Measurements from ENCODE around the gene NSD1. TPM values are rescaled to one million over a fixed set of nuclear protein-coding genes. Genes with fewer than 3 reads are reported as not detected.
"Not testable (repeated sequence)": the region's sequence is repeated elsewhere in the genome, so short reads cannot be mapped to it uniquely, and the experiment has no call there.

Gene NSD1
- total RNA-seq, 1 experiment from 2014 or later, result 43.4 TPM

DNA sequence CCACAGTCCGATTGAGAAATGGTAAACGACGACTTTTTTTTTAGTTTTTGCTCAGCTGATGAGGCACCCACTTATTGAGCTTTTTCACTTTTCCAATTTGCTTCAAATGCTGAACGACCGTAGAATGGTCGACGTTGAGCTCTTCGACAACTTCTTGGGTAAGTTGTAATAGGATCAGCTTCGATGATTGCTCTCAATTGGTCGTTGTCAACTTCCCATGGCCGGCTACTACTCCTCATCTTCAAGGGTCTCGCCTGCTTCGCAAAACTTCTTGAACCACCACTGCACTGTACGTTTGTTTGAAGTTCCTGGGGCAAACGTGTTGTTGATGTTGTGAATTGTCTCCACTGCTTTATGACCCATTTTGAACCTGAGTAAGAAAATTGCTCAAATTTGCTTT lies 35.7 kb downstream of the NSD1 start:
- Histone ChIP-seq H3K27me3 (ENCODE audit: control insufficient read depth, insufficient read depth, low read length) (no peaks in the 10 kb centered on the region), H3K36me3 (replicated peaks; ENCODE audit: control insufficient read depth, insufficient read depth, low read length) (no peaks in the 10 kb centered on the region; the same call in 1 of the 2 replicates), H3K4me3 (ENCODE audit: insufficient read depth, low read depth, low read length) (no peak overlapping the region)
- no peak for DNase-seq

DNA sequence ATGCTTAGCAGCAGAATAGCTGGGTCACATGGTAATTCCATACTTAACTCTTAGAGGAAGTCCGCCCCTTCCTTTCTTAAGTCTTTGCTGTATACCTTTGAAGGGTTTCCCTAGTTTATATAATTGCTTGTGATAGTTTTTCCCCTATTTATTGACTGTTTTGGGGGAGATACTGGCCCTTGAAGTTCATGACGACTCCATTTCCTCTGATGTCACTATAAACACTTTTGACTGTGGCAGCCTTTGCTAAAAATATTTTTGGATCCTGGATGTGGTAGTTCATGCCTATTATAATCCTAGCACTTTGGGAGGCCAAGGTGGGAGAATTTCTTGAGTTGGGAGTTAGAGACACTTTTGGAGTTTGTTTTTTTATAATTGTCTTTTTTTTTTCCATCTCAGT lies 38.4 kb downstream of the NSD1 start:
- Histone ChIP-seq H3K36me3 (replicated peaks; ENCODE audit: control insufficient read depth, insufficient read depth, low read length) (no peaks in the 10 kb centered on the region; the same call in 1 of the 2 replicates), H3K27me3 (ENCODE audit: control insufficient read depth, insufficient read depth, low read length) (no peaks in the 10 kb centered on the region), H3K4me3 (ENCODE audit: insufficient read depth, low read depth, low read length) (no peak overlapping the region)
- DNase-seq, result no peak

DNA sequence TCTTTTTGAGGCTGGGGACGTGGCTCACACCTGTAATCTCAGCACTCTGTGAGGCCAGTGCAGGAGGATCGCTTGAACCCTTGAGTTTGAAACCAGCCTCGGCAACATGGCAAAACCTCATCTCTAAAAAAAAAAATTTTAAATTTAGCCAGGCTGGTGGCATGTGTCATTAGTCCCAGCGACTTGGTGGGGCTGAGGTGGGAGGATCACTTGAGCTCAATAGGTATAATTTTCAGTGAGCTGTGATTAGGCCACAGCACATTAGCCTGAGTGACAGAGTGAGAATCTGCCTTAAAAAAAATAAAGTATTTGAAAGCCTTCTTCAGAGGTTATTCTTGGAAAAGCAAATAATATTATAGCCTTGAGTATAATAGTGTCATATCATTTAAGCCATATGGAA lies 41.8 kb downstream of the NSD1 start:
- no peaks in the 10 kb centered on the region; the same call in 1 of the 2 replicates for H3K36me3 ChIP-seq (replicated peaks; ENCODE audit: control insufficient read depth, insufficient read depth, low read length)
- DNase-seq, result no peak
- no peaks in the 10 kb centered on the region for H3K27me3 ChIP-seq (ENCODE audit: control insufficient read depth, insufficient read depth, low read length)
- H3K4me3 ChIP-seq (ENCODE audit: insufficient read depth, low read depth, low read length), result no peak overlapping the region

DNA sequence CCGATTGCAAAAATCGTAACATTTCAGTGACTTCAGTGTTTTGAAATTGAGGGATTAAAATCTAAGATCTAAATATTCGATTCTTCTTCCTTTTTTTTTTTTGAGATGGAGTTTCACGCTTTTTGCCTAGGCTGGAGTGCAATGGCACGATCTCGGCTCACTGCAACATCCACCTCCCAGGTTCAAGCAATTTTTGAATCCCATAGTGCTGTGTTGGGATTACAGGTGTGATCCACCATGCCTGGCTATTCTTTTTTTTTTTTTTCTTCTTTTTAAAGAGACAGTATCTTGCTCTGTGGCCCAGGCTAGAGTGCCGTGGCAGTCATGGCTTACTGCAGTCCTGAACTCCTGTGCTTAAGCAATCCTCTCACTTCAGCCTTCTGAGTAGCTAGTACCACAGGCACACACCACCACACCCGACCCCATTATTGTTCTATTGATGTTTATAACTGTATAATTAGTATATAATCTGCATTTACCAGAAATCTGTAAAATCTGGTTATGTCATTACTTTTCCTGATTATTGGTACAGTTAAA lies 42.7 kb downstream of the NSD1 start:
- no peak for DNase-seq
- H3K36me3 ChIP-seq (replicated peaks; ENCODE audit: control insufficient read depth, insufficient read depth, low read length), result no peaks in the 10 kb centered on the region; the same call in 1 of the 2 replicates
- H3K27me3 ChIP-seq (ENCODE audit: control insufficient read depth, insufficient read depth, low read length), result no peaks in the 10 kb centered on the region
- no peak overlapping the region for H3K4me3 ChIP-seq (ENCODE audit: insufficient read depth, low read depth, low read length)

DNA sequence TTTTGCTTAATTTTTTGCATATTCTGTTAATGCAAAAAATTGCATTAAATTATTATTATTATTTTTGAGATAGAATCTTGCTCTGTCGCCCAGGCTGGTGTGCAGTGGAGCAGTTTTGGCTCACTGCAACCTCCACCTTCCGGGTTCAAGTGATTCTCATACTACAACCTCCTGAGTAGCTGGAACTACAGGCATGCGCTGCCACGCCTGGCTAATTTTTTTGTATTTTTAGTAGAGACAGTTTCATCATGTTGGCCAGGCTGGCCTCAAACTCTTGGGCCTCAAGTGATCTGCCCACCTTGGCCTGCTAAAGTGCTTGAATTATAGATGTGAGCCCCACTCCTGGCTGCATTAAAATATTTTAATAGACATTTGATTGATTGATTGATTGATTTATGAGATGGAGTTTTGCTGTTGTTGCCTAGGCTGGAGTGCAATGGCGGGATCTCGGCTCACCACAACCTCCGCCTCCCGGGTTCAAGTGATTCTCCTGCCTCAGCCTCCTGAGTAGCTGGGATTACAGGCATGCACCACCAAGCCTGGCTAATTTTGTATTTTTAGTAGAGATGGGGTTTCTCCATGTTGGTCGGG lies 44.4 kb downstream of the NSD1 start:
- not testable (repeated sequence) for H3K4me3 ChIP-seq (ENCODE audit: insufficient read depth, low read depth, low read length); H3K27me3 ChIP-seq (ENCODE audit: control insufficient read depth, insufficient read depth, low read length); H3K36me3 ChIP-seq (replicated peaks; ENCODE audit: control insufficient read depth, insufficient read depth, low read length); DNase-seq

DNA sequence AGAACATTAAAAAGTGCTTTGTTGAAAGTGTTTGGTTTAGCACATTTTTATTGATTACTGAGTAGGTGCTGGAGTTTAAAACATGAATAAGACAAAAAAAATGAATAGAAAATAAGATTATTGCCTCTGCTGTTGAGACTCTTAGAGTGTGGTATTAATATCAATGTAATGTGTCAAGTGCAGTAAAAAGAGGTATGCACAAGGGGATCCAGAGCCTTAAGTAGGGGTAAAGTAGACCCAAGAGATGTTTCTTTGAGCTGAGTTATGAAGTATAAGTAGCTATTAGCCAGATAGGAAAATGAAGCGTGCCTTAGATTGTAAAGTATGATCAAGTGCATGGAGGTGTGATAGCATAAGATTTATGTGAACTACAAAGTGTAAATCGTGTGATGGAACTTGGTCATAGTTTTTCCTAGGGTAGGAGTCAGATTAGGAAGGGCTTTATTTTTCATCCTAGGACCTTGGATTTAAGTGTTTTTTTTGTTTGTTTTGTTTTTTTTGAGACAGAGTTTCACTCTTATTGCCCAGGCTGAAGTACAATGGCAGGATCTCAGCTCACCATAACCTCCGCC lies 45.2 kb downstream of the NSD1 start:
- no peak for DNase-seq
- Histone ChIP-seq H3K36me3 (replicated peaks; ENCODE audit: control insufficient read depth, insufficient read depth, low read length) (no peaks in the 10 kb centered on the region; the same call in 1 of the 2 replicates), H3K4me3 (ENCODE audit: insufficient read depth, low read depth, low read length) (no peak overlapping the region), H3K27me3 (ENCODE audit: control insufficient read depth, insufficient read depth, low read length) (no peaks in the 10 kb centered on the region)

DNA sequence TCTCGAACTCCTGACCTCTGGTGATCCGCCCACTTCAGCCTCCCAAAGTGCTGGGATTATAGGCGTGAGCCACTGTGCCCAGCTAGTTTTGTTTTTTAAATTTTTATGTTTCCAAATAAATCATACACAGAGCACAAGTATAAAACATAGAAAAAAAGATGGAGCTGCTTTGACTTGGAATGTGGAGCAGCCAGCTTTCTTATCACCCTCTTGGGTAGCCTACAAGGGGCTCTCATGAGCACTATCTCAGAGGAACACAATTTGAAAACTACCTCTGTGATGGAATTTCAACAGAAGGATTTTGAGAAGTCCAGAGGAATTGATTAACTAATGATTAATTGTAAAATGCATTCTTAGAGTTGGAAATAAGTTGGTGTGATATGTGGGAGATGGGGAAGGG lies 45.9 kb downstream of the NSD1 start:
- DNase-seq, result no peak
- Histone ChIP-seq H3K4me3 (ENCODE audit: insufficient read depth, low read depth, low read length) (no peak overlapping the region), H3K27me3 (ENCODE audit: control insufficient read depth, insufficient read depth, low read length) (no peaks in the 10 kb centered on the region), H3K36me3 (replicated peaks; ENCODE audit: control insufficient read depth, insufficient read depth, low read length) (no peaks in the 10 kb centered on the region; the same call in 1 of the 2 replicates)

DNA sequence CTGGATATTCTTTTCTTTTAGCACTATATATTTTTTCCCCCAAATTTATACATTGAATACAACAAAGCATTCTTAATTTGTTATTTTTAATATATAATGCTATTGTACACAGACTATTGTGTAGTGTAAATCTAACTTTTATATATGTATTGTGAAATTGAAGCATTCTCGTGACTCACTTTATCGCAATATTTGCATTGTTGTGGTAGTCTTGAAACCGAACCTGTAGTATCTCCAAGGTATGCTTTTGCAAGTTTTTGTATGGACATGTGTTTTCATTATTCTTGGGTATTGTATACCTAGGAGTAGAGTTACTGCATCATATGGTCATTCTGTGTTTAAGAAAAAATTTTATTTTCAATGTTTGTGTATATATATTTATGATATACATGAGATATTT lies 49.6 kb downstream of the NSD1 start:
- Histone ChIP-seq H3K4me3 (ENCODE audit: insufficient read depth, low read depth, low read length) (no peak overlapping the region), H3K36me3 (replicated peaks; ENCODE audit: control insufficient read depth, insufficient read depth, low read length) (no peaks in the 10 kb centered on the region; the same call in 1 of the 2 replicates), H3K27me3 (ENCODE audit: control insufficient read depth, insufficient read depth, low read length) (no peaks in the 10 kb centered on the region)
- no peak for DNase-seq

DNA sequence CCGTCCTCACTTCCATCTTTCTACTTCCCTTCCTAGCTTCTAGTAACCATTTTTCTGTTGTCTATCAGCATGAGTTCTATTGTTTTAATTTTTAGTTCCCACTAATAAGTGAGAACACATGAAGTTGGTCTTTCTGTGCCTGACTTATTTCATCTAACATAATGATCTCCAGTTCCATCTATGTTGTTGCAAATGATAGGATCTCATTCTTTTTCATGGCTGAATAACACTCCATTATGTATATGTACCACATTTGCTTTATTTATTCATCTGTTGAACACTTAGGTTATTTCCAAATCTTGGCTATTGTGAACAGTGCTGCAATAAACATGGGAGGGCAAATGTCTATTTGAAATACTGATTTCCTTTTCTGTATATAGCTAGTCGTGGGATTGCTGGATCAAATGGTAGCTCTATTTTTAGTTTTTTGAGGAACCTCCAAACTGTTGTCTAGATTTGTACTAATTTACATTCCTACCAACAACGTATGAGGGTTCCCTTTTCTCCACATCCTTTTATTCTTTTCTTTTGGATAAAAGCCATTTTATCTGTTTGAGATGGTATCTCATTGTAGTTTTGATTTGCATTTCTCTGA lies 50.3 kb downstream of the NSD1 start:
- no peaks in the 10 kb centered on the region for H3K27me3 ChIP-seq (ENCODE audit: control insufficient read depth, insufficient read depth, low read length)
- no peak overlapping the region for H3K4me3 ChIP-seq (ENCODE audit: insufficient read depth, low read depth, low read length)
- H3K36me3 ChIP-seq (replicated peaks; ENCODE audit: control insufficient read depth, insufficient read depth, low read length), result no peaks in the 10 kb centered on the region; the same call in 1 of the 2 replicates
- DNase-seq, result no peak

DNA sequence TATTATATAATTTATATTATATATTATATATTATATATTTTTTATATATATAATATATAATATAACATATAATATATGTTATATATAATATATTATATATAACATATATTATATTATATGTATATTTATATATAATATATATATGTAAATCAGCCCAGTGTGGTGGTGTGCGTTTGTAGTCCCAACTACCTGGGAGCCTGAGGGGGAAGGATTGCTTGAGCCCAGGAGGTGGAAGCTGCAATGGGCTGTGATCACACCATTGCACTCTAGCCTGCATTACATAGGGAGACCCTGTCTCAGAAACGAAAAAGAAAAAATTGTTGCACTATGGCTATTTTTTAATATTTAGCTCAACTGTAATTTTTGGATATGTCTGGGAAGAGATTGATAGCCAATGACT lies 52.4 kb downstream of the NSD1 start:
- no peak overlapping the region for H3K4me3 ChIP-seq (ENCODE audit: insufficient read depth, low read depth, low read length)
- DNase-seq, result no peak
- H3K36me3 ChIP-seq (replicated peaks; ENCODE audit: control insufficient read depth, insufficient read depth, low read length), result no peaks in the 10 kb centered on the region; the same call in 1 of the 2 replicates
- H3K27me3 ChIP-seq (ENCODE audit: control insufficient read depth, insufficient read depth, low read length), result no peaks in the 10 kb centered on the region

DNA sequence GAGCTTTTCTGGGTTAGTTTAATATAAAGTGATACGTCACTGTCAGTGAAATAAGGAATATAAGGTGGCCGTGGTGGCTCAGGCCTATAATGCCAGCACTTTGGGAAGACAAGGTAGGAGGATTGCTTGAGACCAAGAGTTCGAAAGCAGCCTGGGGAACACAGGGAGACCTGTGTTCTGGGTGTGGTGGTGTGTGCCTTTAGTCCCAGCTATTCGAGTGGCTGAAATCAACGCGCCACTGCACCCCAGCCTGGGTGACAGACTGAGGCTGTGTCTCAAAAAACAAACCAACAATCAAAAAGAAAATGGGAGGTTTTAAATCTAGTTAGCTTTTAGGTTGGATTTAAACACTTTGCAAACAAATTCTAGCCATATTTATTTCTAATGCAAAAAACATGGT lies 53.1 kb downstream of the NSD1 start:
- Histone ChIP-seq H3K27me3 (ENCODE audit: control insufficient read depth, insufficient read depth, low read length) (no peaks in the 10 kb centered on the region), H3K4me3 (ENCODE audit: insufficient read depth, low read depth, low read length) (no peak overlapping the region), H3K36me3 (replicated peaks; ENCODE audit: control insufficient read depth, insufficient read depth, low read length) (no peaks in the 10 kb centered on the region; the same call in 1 of the 2 replicates)
- DNase-seq, result no peak

DNA sequence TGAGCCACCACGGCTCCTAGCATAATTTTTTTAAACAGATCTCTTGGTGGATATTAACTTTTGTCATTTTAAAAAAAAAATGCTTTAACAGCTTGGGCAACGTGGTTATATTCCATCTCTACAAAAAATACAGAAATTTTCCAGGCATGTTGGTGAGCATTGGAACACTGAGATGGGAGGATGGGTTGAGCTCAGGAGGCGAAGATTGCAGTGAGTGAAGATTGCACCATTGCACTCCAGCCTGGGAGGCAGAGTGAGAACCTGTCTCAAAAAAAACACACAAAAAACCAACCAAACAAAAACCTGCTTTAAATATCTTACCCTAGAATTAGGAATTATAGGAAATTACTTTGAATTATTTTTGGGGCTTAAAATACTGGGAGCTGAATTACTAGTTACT lies 55.2 kb downstream of the NSD1 start:
- no peak for DNase-seq
- H3K36me3 ChIP-seq (replicated peaks; ENCODE audit: control insufficient read depth, insufficient read depth, low read length), result no peaks in the 10 kb centered on the region; the same call in 1 of the 2 replicates
- no peaks in the 10 kb centered on the region for H3K27me3 ChIP-seq (ENCODE audit: control insufficient read depth, insufficient read depth, low read length)
- H3K4me3 ChIP-seq (ENCODE audit: insufficient read depth, low read depth, low read length), result no peak overlapping the region

DNA sequence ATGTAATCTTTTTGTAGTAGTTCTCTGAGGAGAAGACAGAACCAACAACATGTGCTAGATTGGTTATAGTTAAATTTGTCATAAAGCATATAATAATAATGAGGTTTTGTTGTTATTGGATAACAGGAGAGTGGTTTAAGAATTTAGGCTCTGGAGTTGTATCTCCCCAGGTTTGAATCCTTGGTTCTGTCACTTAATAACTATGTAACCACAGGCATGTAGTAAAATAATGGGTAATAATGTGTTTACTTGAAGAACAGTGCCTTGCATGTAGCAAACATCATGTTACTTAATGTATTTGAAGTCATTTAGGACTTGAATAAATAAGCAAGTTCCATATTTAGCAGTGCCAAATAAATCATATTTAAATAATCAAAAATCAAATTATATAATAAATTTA lies 55.8 kb downstream of the NSD1 start:
- Histone ChIP-seq H3K4me3 (ENCODE audit: insufficient read depth, low read depth, low read length) (no peak overlapping the region), H3K36me3 (replicated peaks; ENCODE audit: control insufficient read depth, insufficient read depth, low read length) (no peaks in the 10 kb centered on the region; the same call in none of the 2 replicates), H3K27me3 (ENCODE audit: control insufficient read depth, insufficient read depth, low read length) (no peaks in the 10 kb centered on the region)
- DNase-seq, result no peak

DNA sequence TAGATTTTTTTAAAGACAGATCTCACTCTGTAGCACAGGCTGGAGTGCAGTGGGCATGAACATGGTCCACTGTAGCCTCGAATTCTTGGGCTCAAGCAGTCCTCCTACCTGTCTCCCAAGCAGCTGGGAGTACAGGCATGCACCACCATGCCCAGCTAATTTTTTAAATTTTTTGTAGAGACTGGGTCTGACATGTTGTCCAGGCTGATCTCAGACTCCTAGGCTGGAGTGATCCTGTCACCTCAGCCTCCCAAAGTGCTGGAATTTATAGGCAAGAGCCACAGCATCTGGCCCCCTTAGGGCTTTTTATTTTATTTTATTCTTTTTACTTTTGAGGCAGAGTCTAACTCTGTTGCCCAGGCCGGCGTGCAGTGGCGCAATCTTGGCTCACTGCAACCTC lies 56.4 kb downstream of the NSD1 start:
- no peaks in the 10 kb centered on the region for H3K27me3 ChIP-seq (ENCODE audit: control insufficient read depth, insufficient read depth, low read length)
- no peak for DNase-seq
- H3K36me3 ChIP-seq (replicated peaks; ENCODE audit: control insufficient read depth, insufficient read depth, low read length), result peaks cover 2% of the 10 kb centered on the region
- no peak overlapping the region for H3K4me3 ChIP-seq (ENCODE audit: insufficient read depth, low read depth, low read length)

DNA sequence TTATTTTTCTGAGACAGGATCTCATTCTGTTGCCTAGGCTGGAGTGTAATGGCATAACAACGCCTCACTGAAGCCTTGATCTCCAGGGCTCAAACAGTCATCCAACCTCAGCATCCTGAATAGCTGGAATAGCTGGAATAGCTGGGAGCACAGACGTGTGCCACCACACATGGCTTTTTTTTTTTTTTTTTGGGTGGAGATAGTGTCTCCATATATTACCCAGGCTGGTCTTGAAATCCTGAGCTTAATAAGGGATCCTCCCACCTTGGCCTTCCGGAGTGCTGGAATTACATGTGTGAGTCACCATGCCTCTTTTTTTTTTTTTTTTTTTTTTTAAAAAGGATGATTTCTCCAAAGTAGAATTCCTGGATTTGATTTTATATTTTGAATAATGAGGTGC lies 60.7 kb downstream of the NSD1 start:
- Histone ChIP-seq H3K27me3 (ENCODE audit: control insufficient read depth, insufficient read depth, low read length) (no peaks in the 10 kb centered on the region), H3K4me3 (ENCODE audit: insufficient read depth, low read depth, low read length) (no peak overlapping the region), H3K36me3 (replicated peaks; ENCODE audit: control insufficient read depth, insufficient read depth, low read length) (peaks cover 9% of the 10 kb centered on the region)
- no peak for DNase-seq
